GM23338 (cell line): ENCODE data around the gene NPC1. TPM values are rescaled to one million over a fixed set of nuclear protein-coding genes. Genes with fewer than 3 reads are reported as not detected.

Source experiments
- ATAC-seq: fragments of 200-7000 bp; cut with Tn5 transposase; 3 replicates; pipeline ENCODE4 v1.9.1; 2020
- DNase-seq: peaks from one replicate; pipeline ENCODE4 v3.0.0-alpha.2; 2015; ENCODE audit warnings: low spot score
- H2AFZ ChIP-seq: fragments of 200-600 bp; sonication (generic); 2 replicates; pipeline ENCODE4 v1.8.0; 2016; ENCODE audit warnings: antibody characterized with exemption, mild to moderate bottlenecking, moderate library complexity
- H3F3A ChIP-seq: fragments of 200-600 bp; sonication (generic); replicated peaks from 2 replicates; pipeline ENCODE4 v1.8.0; 2017; ENCODE audit warnings: antibody characterized with exemption, mixed run types, low read depth
- H3K27ac ChIP-seq: fragments of 200-600 bp; sonication (generic); 2 replicates; pipeline ENCODE4 v1.6.1; 2016; ENCODE audit warnings: low read depth
- H3K27me3 ChIP-seq: fragments of 200-600 bp; sonication (generic); 2 replicates; pipeline ENCODE4 v1.8.0; 2016; ENCODE audit warnings: mild to moderate bottlenecking, mixed run types, moderate library complexity; ENCODE audit not compliant: insufficient read depth
- H3K36me3 ChIP-seq: fragments of 200-600 bp; sonication (generic); 2 replicates; pipeline ENCODE4 v1.8.0; 2016; ENCODE audit warnings: mild to moderate bottlenecking; ENCODE audit not compliant: insufficient read depth
- H3K4me1 ChIP-seq: fragments of 200-600 bp; sonication (generic); 2 replicates; pipeline ENCODE4 v1.8.0; 2016; ENCODE audit warnings: mild to moderate bottlenecking, moderate library complexity; ENCODE audit not compliant: insufficient read depth
- H3K4me2 ChIP-seq: fragments of 200-600 bp; sonication (generic); 2 replicates; pipeline ENCODE4 v1.7.1; 2017; ENCODE audit warnings: mixed run types
- H3K4me3 ChIP-seq: fragments of 200-600 bp; sonication (generic); 2 replicates; pipeline ENCODE4 v1.6.1; 2016; ENCODE audit warnings: mixed run types
- H3K79me2 ChIP-seq: fragments of 200-600 bp; sonication (generic); replicated peaks from 2 replicates; pipeline ENCODE4 v1.8.0; 2017; ENCODE audit warnings: mild to moderate bottlenecking; ENCODE audit not compliant: insufficient read depth
- H3K9me2 ChIP-seq: fragments of 200-600 bp; sonication (generic); 2 replicates; pipeline ENCODE4 v1.8.0; 2017; ENCODE audit not compliant: insufficient read depth
- H4K20me1 ChIP-seq: fragments of 200-600 bp; sonication (generic); replicated peaks from 2 replicates; pipeline ENCODE4 v1.8.0; 2017; ENCODE audit warnings: mild to moderate bottlenecking; ENCODE audit not compliant: insufficient read depth
- H3K27ac Mint-ChIP-seq: 2 replicates; pipeline ENCODE4 v1.8.0; 2020; ENCODE audit warnings: inconsistent platforms, mild to moderate bottlenecking, moderate library complexity, mixed read lengths
- H3K27me3 Mint-ChIP-seq: 3 replicates; pipeline ENCODE4 v1.8.0; 2022; ENCODE audit warnings: low read depth, mild to moderate bottlenecking, moderate library complexity, mixed read lengths, inconsistent platforms; ENCODE audit not compliant: insufficient read depth, poor library complexity
- H3K36me3 Mint-ChIP-seq: 3 replicates; pipeline ENCODE4 v1.8.0; 2021; ENCODE audit warnings: low read depth, mild to moderate bottlenecking, inconsistent platforms, moderate library complexity, mixed read lengths
- H3K4me1 Mint-ChIP-seq: 3 replicates; pipeline ENCODE4 v1.8.0; 2020; ENCODE audit warnings: mild to moderate bottlenecking, inconsistent platforms, mixed read lengths
- H3K4me3 Mint-ChIP-seq: 3 replicates; pipeline ENCODE4 v1.8.0; 2021; ENCODE audit warnings: moderate library complexity, mild to moderate bottlenecking, inconsistent platforms, mixed read lengths
- H3K9me3 Mint-ChIP-seq: 3 replicates; pipeline ENCODE4 v1.8.0; 2020; ENCODE audit warnings: moderate library complexity, mild to moderate bottlenecking, inconsistent platforms, mixed read lengths
- ETS1 ChIP-seq: IDR thresholded peaks from 2 replicates; pipeline ENCODE4 v1.6.1; 2016; ENCODE audit warnings: antibody characterized with exemption
- EZH2phosphoT487 ChIP-seq: fragments of 200-600 bp; sonication (generic); IDR thresholded peaks from one replicate; pipeline ENCODE4 v1.8.1; 2018; ENCODE audit warnings: antibody characterized with exemption; ENCODE audit not compliant: unreplicated experiment
- ZNF331 ChIP-seq: fragments of 250-450 bp; sonication (Bioruptor Pico); IDR thresholded peaks from 2 replicates; pipeline ENCODE4 v1.5.0; 2020; ENCODE audit warnings: low read depth, mild to moderate bottlenecking, moderate library complexity
- ZNF462 ChIP-seq: fragments of 250-450 bp; sonication (Bioruptor Pico); IDR thresholded peaks from 2 replicates; pipeline ENCODE4 v1.5.0; 2020; ENCODE audit warnings: mild to moderate bottlenecking, moderate library complexity
- polyA plus RNA-seq: library from polyadenylated mRNA; unstranded; fragments of >200 nt; fragmentation: Nextera tagmentation; extraction: Ambion mirVana; gene quantifications from 2 replicates; pipeline ENCODE4 v1.2.1, GENCODE V29; 2016
- total RNA-seq: library from RNA; depleted of rRNA; stranded (reverse); fragments of >200 nt; shearing (Covaris generic); gene quantifications from 2 replicates; pipeline ENCODE4 v1.2.3, GENCODE V29; 2014

Gene NPC1
- total and polyA plus RNA-seq, 2 experiments from 2014 or later, result 18.4 to 45.1 TPM

- no peak for TF ChIP-seq ZNF462 (CRISPR knock-in tag)
- no peak for TF ChIP-seq ETS1
These were observed 13.3 kb downstream of the NPC1 start (continued) for GRCh38 chr18:23573020-23573419.

- H3K27ac ChIP-seq, result 0 out of 2 replicates have a peak overlapping the region, but pooled peaks have one; percentile 1
- H3K4me3 ChIP-seq, result no peak overlapping the region
- peaks cover 23% of the 10 kb centered on the region for H3K79me2 ChIP-seq
- no peaks in the 10 kb centered on the region for H3K9me2 ChIP-seq
- no peak for TF ChIP-seq EZH2phosphoT487
- no peak for TF ChIP-seq ZNF331
- H3K27me3 ChIP-seq, result no peaks in the 10 kb centered on the region
- DNase-seq (no peak), ATAC-seq (no peak)
- H3K27ac Mint-ChIP-seq, result no peak overlapping the region
- peaks cover 41% of the 10 kb centered on the region for H3K36me3 Mint-ChIP-seq
- peaks cover 6% of the 10 kb centered on the region for H3K4me1 ChIP-seq
- no peak overlapping the region for H3K4me2 ChIP-seq
- H3F3A ChIP-seq, result no peaks in the 10 kb centered on the region
- no peak overlapping the region for H3K4me3 Mint-ChIP-seq
- no peaks in the 10 kb centered on the region for H3K9me3 Mint-ChIP-seq
- H3K4me1 Mint-ChIP-seq, result peaks cover 15% of the 10 kb centered on the region
- peaks cover 30% of the 10 kb centered on the region; the same call in 1 of the 2 replicates for H3K36me3 ChIP-seq
- peaks cover 8% of the 10 kb centered on the region; the same call in 1 of the 2 replicates for H4K20me1 ChIP-seq
- no peaks in the 10 kb centered on the region for H3K27me3 Mint-ChIP-seq
- H2AFZ ChIP-seq, result no peak overlapping the region
These were observed 13.7 kb downstream of the NPC1 start for GRCh38 chr18:23572570-23572969.
